ENCODE data around the gene ACADVL. TPM values are rescaled to one million over a fixed set of nuclear protein-coding genes. Genes with fewer than 3 reads are reported as not detected.

Gene ACADVL
- total RNA-seq, 1 donor from 2014 or later, result 281 TPM

DNA sequence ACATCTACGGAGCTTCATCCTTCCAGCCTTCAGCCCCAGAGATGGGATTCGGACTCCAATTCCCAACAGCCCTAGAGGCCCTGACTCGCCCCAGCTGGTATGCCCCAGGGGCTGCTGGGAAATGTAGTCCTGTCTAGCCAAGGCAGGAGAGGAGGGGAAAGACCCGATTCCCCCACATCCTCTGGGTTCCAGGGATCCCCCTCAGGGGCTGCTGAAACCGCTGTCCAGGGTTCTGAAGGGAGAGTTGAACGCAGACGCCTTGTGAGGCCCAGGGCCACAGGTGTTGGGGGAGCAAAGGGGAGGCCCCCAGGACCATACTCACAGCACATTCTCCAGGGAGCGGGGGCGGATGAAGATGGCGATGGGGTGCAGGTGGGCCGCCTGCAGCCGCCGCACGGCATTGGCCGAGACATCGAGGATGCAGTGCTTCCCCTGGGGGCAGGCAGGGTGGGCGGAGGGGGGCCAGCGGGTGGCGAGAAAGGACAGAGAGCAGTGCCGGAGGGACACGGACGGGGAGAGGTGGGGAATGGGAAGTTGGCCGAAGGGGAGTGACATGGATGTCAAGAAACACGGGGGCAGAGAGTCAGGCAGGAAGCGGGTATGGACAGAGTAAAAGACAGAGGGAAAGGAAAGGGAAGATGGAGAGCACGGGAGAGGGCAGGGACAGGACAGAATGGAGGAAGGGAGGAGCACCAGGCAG, 28.0 kb upstream of the ACADVL start:
- H3K27ac Mint-ChIP-seq (ENCODE audit: unreplicated experiment), result no peak overlapping the region
- TF ChIP-seq, protein P1, sequence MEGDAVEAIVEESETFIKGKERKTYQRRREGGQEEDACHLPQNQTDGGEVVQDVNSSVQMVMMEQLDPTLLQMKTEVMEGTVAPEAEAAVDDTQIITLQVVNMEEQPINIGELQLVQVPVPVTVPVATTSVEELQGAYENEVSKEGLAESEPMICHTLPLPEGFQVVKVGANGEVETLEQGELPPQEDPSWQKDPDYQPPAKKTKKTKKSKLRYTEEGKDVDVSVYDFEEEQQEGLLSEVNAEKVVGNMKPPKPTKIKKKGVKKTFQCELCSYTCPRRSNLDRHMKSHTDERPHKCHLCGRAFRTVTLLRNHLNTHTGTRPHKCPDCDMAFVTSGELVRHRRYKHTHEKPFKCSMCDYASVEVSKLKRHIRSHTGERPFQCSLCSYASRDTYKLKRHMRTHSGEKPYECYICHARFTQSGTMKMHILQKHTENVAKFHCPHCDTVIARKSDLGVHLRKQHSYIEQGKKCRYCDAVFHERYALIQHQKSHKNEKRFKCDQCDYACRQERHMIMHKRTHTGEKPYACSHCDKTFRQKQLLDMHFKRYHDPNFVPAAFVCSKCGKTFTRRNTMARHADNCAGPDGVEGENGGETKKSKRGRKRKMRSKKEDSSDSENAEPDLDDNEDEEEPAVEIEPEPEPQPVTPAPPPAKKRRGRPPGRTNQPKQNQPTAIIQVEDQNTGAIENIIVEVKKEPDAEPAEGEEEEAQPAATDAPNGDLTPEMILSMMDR (IDR thresholded peaks at IDR 0.05; ENCODE audit: unreplicated experiment), result no peak
- no peak for DNase-seq (ENCODE audit: low spot score)
- no peak overlapping the region for H3K4me3 Mint-ChIP-seq (ENCODE audit: unreplicated experiment)
- peaks cover 10% of the 10 kb centered on the region for H3K27me3 Mint-ChIP-seq (ENCODE audit: unreplicated experiment)
- H3K9me3 Mint-ChIP-seq (ENCODE audit: unreplicated experiment), result no peaks in the 10 kb centered on the region
- peaks cover 3% of the 10 kb centered on the region for H3K4me1 Mint-ChIP-seq (ENCODE audit: unreplicated experiment)
- peaks cover 30% of the 10 kb centered on the region for H3K36me3 Mint-ChIP-seq (ENCODE audit: low read depth, unreplicated experiment)

DNA sequence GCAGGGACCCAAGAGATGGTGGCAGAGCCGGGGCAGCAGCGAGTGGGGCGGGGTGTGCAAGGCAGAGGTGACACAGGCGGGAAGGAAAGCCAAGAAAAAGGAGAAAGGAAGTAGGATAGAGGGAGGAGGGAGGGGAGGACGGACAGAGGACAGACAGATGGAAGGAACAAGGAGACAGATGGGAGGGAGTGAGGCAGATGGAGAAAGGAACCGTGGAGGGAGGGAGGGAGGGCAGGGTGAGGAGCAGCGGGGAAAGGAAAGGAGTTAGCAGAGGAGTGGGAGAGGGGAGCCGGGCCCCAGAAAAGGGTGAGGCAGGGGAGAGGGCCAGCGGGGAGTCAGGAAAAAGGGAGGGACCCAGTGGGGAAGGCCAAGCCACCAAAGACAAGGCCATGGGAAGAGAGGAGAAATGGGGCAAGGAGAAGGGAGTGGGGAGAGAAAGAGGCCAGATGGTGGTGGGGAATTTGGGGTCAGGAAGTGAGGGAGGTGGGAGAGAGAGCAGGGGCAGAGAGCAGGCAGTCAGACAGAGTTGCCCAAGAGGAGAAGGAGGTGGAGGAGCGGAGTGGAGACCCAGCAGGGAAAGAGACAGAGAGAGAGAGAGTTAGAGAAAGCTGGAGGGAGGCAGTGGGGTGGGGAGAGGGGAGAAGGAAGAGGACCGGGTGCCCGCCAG, 27.3 kb upstream of the ACADVL start:
- peak overlapping the region; percentile 37 for H3K4me3 Mint-ChIP-seq (ENCODE audit: unreplicated experiment)
- H3K4me1 Mint-ChIP-seq (ENCODE audit: unreplicated experiment), result peaks cover 3% of the 10 kb centered on the region
- no peak for DNase-seq (ENCODE audit: low spot score)
- H3K9me3 Mint-ChIP-seq (ENCODE audit: unreplicated experiment), result no peaks in the 10 kb centered on the region
- no peak overlapping the region for H3K27ac Mint-ChIP-seq (ENCODE audit: unreplicated experiment)
- H3K27me3 Mint-ChIP-seq (ENCODE audit: unreplicated experiment), result peaks cover 14% of the 10 kb centered on the region
- peaks cover 36% of the 10 kb centered on the region for H3K36me3 Mint-ChIP-seq (ENCODE audit: low read depth, unreplicated experiment)
- TF ChIP-seq, protein P1 (IDR thresholded peaks at IDR 0.05; ENCODE audit: unreplicated experiment), result no peak

DNA sequence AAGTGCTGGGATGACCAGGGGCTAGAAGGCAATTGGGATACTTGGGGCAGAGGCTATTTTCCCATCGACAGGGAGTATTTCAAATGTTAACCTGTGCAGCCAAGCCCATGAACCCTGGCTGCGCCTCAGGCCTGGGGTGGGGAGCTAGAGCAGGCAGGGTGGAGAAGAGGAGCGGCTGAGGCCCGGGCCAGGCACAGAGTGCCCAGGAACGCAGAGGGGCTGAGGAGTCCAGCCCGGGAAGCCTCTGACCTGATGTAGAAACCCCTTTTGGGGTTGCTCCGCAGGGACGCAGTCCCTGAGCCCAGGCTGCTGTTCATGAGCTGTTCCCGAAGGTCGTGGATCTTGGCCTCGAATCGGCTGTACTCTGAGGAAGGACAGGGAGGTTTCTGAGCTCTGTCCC, 23.8 kb upstream of the ACADVL start:
- Mint-ChIP-seq H3K27me3 (ENCODE audit: unreplicated experiment) (peaks cover 14% of the 10 kb centered on the region), H3K27ac (ENCODE audit: unreplicated experiment) (no peak overlapping the region), H3K9me3 (ENCODE audit: unreplicated experiment) (no peaks in the 10 kb centered on the region), H3K4me3 (ENCODE audit: unreplicated experiment) (peak overlapping the region; percentile 67), H3K36me3 (ENCODE audit: low read depth, unreplicated experiment) (peaks cover 37% of the 10 kb centered on the region), H3K4me1 (ENCODE audit: unreplicated experiment) (peaks cover 3% of the 10 kb centered on the region)
- no peak for DNase-seq (ENCODE audit: low spot score)
- TF ChIP-seq, protein P1 (IDR thresholded peaks at IDR 0.05; ENCODE audit: unreplicated experiment), result no peak

DNA sequence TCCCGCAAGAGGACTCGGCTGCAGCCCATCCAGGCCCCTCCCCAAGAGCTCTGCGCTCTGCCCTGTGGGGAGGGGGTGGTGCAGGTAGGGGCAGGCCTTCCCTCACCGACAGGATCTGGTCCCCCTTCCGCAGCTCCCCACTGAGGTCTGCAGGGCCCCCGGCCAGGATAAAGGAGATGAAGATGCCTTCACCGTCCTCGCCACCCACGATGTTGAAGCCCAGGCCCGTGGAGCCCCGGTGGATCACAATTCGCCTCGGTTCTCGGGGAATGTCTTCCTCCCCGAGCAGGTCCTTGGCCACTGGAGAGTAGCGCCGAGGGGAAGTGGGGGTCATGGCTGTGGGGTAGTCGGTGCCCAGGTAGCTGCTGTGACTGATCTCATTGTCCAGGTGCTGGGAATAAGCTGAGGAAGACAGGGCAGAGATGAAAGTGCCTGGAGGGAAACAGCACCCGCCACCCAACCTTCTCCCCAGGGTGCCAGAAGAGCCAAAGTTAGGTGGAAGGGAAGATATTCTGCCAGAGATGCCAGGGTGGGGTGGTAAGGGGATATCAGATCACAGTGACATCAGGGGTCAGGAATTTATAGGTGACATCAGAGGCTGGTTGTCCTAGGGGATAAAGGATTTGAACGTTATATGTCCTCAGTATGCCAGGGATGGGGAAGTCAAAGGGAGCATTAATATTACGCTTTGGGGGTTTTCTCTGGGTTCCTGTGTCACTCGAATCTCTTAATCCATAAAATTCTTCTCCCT, 22.9 kb upstream of the ACADVL start:
- H3K4me1 Mint-ChIP-seq (ENCODE audit: unreplicated experiment), result peaks cover 3% of the 10 kb centered on the region
- peaks cover 38% of the 10 kb centered on the region for H3K36me3 Mint-ChIP-seq (ENCODE audit: low read depth, unreplicated experiment)
- TF ChIP-seq, protein P1 (IDR thresholded peaks at IDR 0.05; ENCODE audit: unreplicated experiment), result no peak
- no peaks in the 10 kb centered on the region for H3K9me3 Mint-ChIP-seq (ENCODE audit: unreplicated experiment)
- peaks cover 11% of the 10 kb centered on the region for H3K27me3 Mint-ChIP-seq (ENCODE audit: unreplicated experiment)
- no peak for DNase-seq (ENCODE audit: low spot score)
- peak overlapping the region; percentile 49 for H3K4me3 Mint-ChIP-seq (ENCODE audit: unreplicated experiment)
- H3K27ac Mint-ChIP-seq (ENCODE audit: unreplicated experiment), result no peak overlapping the region

Measured in endothelial cell (in vitro differentiated cells).